WTC11 (cell line): Measurements from ENCODE around the gene NFS1.

Experiments
- ARID4B ChIP-seq: sonication (generic); formaldehyde crosslinking; IDR thresholded peaks from 2 replicates; pipeline ENCODE4 v1.8.0; 2023; ENCODE audit warnings: missing genetic modification reagents, mild to moderate bottlenecking, borderline replicate concordance
- ATF1 ChIP-seq: sonication (generic); formaldehyde crosslinking; IDR thresholded peaks from 2 replicates; pipeline ENCODE4 v1.8.1; 2023; ENCODE audit warnings: mild to moderate bottlenecking, moderate library complexity, missing genetic modification reagents
- ATF2 ChIP-seq: sonication (generic); formaldehyde crosslinking; IDR thresholded peaks from 2 replicates; pipeline ENCODE4 v1.8.1; 2022; ENCODE audit warnings: low read depth, missing genetic modification reagents, borderline replicate concordance
- ATF3 ChIP-seq: sonication (generic); formaldehyde crosslinking; conservative IDR thresholded peaks from 2 replicates; pipeline ENCODE4 v1.8.1; 2022; ENCODE audit warnings: mild to moderate bottlenecking, missing genetic modification reagents
- CTCF ChIP-seq: fragments of 200-600 bp; IDR thresholded peaks from 2 replicates; pipeline ENCODE4 v1.8.0; 2022; ENCODE audit warnings: antibody characterized with exemption
- ELF4 ChIP-seq: sonication (generic); formaldehyde crosslinking; IDR thresholded peaks from 2 replicates; pipeline ENCODE4 v1.8.1; 2022; ENCODE audit warnings: low read depth, mild to moderate bottlenecking, moderate library complexity, missing genetic modification reagents
- MAX ChIP-seq: sonication (generic); formaldehyde crosslinking; IDR thresholded peaks from 2 replicates; pipeline ENCODE4 v1.8.0; 2022; ENCODE audit warnings: mild to moderate bottlenecking, missing genetic modification reagents
- USF2 ChIP-seq: sonication (generic); formaldehyde crosslinking; IDR thresholded peaks from 2 replicates; pipeline ENCODE4 v1.8.1; 2023; ENCODE audit warnings: mild to moderate bottlenecking, missing genetic modification reagents, moderate library complexity
- ZBTB21 ChIP-seq: sonication (generic); formaldehyde crosslinking; IDR thresholded peaks from 2 replicates; pipeline ENCODE4 v1.8.1; 2023; ENCODE audit warnings: mild to moderate bottlenecking, missing genetic modification reagents, borderline replicate concordance
- ZNF263 ChIP-seq: sonication (generic); formaldehyde crosslinking; IDR thresholded peaks from 2 replicates; pipeline ENCODE4 v1.8.1; 2022; ENCODE audit warnings: low read depth, mild to moderate bottlenecking, moderate library complexity, missing genetic modification reagents
- ZNF425 ChIP-seq: fragments of 250-450 bp; sonication (Bioruptor Pico); conservative IDR thresholded peaks from 2 replicates; pipeline ENCODE4 v1.9.0; 2021; ENCODE audit warnings: mild to moderate bottlenecking

- no peak for TF ChIP-seq CTCF
- TF ChIP-seq ZNF425 (CRISPR knock-in tag): no peak
- TF ChIP-seq ZBTB21 (CRISPR knock-in tag): no peak
- TF ChIP-seq ARID4B: no peak
- TF ChIP-seq ZNF263 (CRISPR knock-in tag): no peak
- TF ChIP-seq MAX: no peak
- no peak for TF ChIP-seq USF2
- no peak for TF ChIP-seq ATF1 (CRISPR knock-in tag)
- TF ChIP-seq ATF3 (CRISPR knock-in tag): no peak
- TF ChIP-seq ATF2 (CRISPR knock-in tag): no peak
- no peak for TF ChIP-seq ELF4 (CRISPR knock-in tag)
Measured at GRCh38 chr20:35680452-35681183, 18.5 kb downstream of the NFS1 start.
